Naive thymus-derived CD4-positive, alpha-beta T cell (primary cell): Measurements from ENCODE around the gene TPH1. TPM values are rescaled to one million over a fixed set of nuclear protein-coding genes. Genes with fewer than 3 reads are reported as not detected.
A peak's percentile ranks its signal among the peaks of the same experiment; 100 is the strongest.

Source experiments
- ATAC-seq: fragments of 150-1000 bp; cut with Tn5 transposase; 2 replicates; pipeline ENCODE4 v1.10.0; 2021; ENCODE audit warnings: mild to moderate bottlenecking, moderate library complexity
- CTCF ChIA-PET: fragments of 350-600 bp; sonication (Branson Sonifier 250); formaldehyde crosslinking; loops from one replicate; lab custom pipeline; 2021; ENCODE audit warnings: antibody characterized with exemption; lab: Charles Lee
- POLR2A ChIA-PET: fragments of 350-600 bp; sonication (Branson Sonifier 250); formaldehyde crosslinking; loops from one replicate; lab custom pipeline; 2021; ENCODE audit warnings: antibody characterized with exemption, inconsistent platforms; lab: Charles Lee
- DNase-seq, 9 donors: peaks; one replicate each; pipeline versions ENCODE4 v3.0.0 to v3.0.0-alpha.2; 2020 to 2022; ENCODE audit warnings: mixed read lengths in 1 of 9
- H3K27ac ChIP-seq: one replicate; pipeline ENCODE4 v1.7.0; 2013; ENCODE audit warnings: mild to moderate bottlenecking, low read depth, low read length, moderate library complexity
- H3K27me3 ChIP-seq, 2 donors: one replicate each; pipeline ENCODE4 v1.7.0; 2013; ENCODE audit warnings: low read length in 2 of 2, mild to moderate bottlenecking in 2 of 2, moderate library complexity in 2 of 2; ENCODE audit not compliant: control insufficient read depth in 2 of 2, insufficient read depth in 2 of 2
- H3K36me3 ChIP-seq, 3 experiments: 1 replicate in 2 of 3; 2 replicates in 1 of 3; pipeline ENCODE4 v1.7.0; 2013; ENCODE audit warnings: low read length in 3 of 3, mild to moderate bottlenecking in 3 of 3, moderate library complexity in 1 of 3; ENCODE audit not compliant: insufficient read depth in 3 of 3, control insufficient read depth in 2 of 3
- H3K4me1 ChIP-seq, 2 donors: one replicate each; pipeline ENCODE4 v1.7.0; 2013; ENCODE audit warnings: low read length in 2 of 2, mild to moderate bottlenecking in 2 of 2, moderate library complexity in 1 of 2; ENCODE audit not compliant: control insufficient read depth in 2 of 2, insufficient read depth in 2 of 2
- H3K4me3 ChIP-seq: 2 replicates; pipeline ENCODE4 v1.7.0; 2013; ENCODE audit warnings: mild to moderate bottlenecking, low read length
- H3K9me3 ChIP-seq, 3 experiments: 1 replicate in 2 of 3; 2 replicates in 1 of 3; pipeline ENCODE4 v1.7.0; 2013; ENCODE audit warnings: low read length in 3 of 3; ENCODE audit not compliant: control insufficient read depth in 2 of 3
- H3K27ac Mint-ChIP-seq, 9 donors: one replicate each; pipeline ENCODE4 v1.8.0; 2020 to 2022; ENCODE audit warnings: mixed read lengths in 9 of 9, mild to moderate bottlenecking in 8 of 9, moderate library complexity in 5 of 9, inconsistent platforms in 2 of 9
- H3K27me3 Mint-ChIP-seq, 5 donors: one replicate each; pipeline ENCODE4 v1.8.0; 2021 to 2022; ENCODE audit warnings: mixed read lengths in 5 of 5, mild to moderate bottlenecking in 1 of 5
- H3K36me3 Mint-ChIP-seq, 5 donors: one replicate each; pipeline ENCODE4 v1.8.0; 2020 to 2022; ENCODE audit warnings: mixed read lengths in 5 of 5, mild to moderate bottlenecking in 3 of 5, inconsistent platforms in 1 of 5
- H3K4me1 Mint-ChIP-seq, 7 donors: one replicate each; pipeline ENCODE4 v1.8.0; 2020 to 2022; ENCODE audit warnings: mixed read lengths in 7 of 7, mild to moderate bottlenecking in 3 of 7, inconsistent platforms in 1 of 7
- H3K4me3 Mint-ChIP-seq, 10 donors: one replicate each; pipeline ENCODE4 v1.8.0; 2020 to 2022; ENCODE audit warnings: mild to moderate bottlenecking in 10 of 10, mixed read lengths in 10 of 10, moderate library complexity in 6 of 10, inconsistent platforms in 2 of 10
- H3K9me3 Mint-ChIP-seq, 11 donors: one replicate each; pipeline ENCODE4 v1.8.0; 2020 to 2022; ENCODE audit warnings: mixed read lengths in 11 of 11, mild to moderate bottlenecking in 4 of 11, inconsistent platforms in 1 of 11, moderate library complexity in 1 of 11
- intact Hi-C, 2 donors: fragments of 100-400 bp; cut with micrococcal nuclease; formaldehyde crosslinking; loops; one replicate each; pipeline ENCODE4 v1.15.1; 2023
- polyA plus RNA-seq, 2 donors: library from polyadenylated mRNA; unstranded; fragments of 300-500 nt; fragmentation: Illumina TruSeq; gene quantifications; one replicate each; pipeline ENCODE4 v1.2.3, GENCODE V29; 2021
- total RNA-seq, 6 experiments: library from RNA in 5 of 6; stranded (reverse) in 5 of 6; gene quantifications; 1 replicate in 5 of 6; 2 replicates in 1 of 6; pipeline ENCODE4 v1.2.3 and lab custom pipeline; 2021 to 2026

TPH1 gene
- total and polyA plus RNA-seq, 7 experiments from 2014 or later, result 0.06 to 2.7 (median 0.90) TPM; not detected in 1

DNA sequence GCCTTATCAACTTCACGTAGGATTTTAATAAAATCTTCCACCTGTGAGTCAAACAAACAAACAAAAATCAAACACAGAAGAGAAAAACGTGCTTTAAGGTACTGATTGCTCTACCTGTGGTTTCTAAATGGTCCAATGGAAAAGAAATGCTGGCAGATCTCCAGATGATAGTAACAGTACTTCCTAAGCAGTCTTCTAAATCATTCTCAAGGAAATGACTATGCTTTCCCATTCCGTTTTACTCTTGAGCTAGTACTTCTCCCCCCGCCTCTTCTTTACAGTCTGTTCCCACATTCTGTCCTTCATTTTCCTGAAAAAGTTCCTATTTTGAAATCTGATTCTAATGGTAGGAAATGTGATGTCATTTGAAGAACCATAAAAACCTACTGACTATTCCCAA is 34.4 kb upstream of the TPH1 start:
- peaks cover 8 to 35% (median 20%) of the 10 kb centered on the region in 5 donors for H3K36me3 Mint-ChIP-seq
- Histone ChIP-seq H3K4me1 (no peaks in the 10 kb centered on the region), H3K36me3 (peaks cover 6 to 14% (median 9%) of the 10 kb centered on the region in 3 experiments), H3K9me3 (no peaks in the 10 kb centered on the region), H3K27ac (no peak overlapping the region), H3K4me3 (no peak overlapping the region), H3K27me3 (no peaks in the 10 kb centered on the region)
- H3K27me3 Mint-ChIP-seq, result no peaks in the 10 kb centered on the region
- peak overlapping the region in 1 of 9 donors; percentile 63 for H3K27ac Mint-ChIP-seq
- no peaks in the 10 kb centered on the region for H3K4me1 Mint-ChIP-seq
- no peak overlapping the region for H3K4me3 Mint-ChIP-seq
- H3K9me3 Mint-ChIP-seq, result no peaks in the 10 kb centered on the region
- no peak for ATAC-seq
- intact Hi-C loops, result no loop called here
- ChIA-PET CTCF (interaction anchor here (0.5 kb wide), 1 partner anchor 87 kb away, joined by 3 read pairs; no protein-coding TSS in a partner anchor), POLR2A (no interaction called here)
- no peak for DNase-seq

DNA sequence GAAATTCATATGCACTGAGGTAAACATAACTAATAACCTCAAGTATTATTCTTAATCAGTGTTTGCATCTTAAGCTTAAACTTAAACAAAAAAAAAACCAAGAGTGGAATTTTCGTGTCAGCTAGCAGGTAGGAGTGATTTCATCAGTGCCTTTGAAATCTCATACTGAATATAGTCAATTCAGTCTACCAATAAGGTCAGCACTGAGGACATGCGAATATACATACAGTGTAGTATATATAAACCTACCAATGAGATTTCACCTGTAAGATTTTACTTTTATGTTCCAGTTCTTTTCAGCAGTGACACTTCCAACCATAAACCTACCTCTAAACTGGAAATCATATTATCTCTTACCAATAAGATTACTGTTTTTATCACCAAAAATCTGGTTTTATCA is 32.8 kb upstream of the TPH1 start:
- Histone ChIP-seq H3K4me1 (no peaks in the 10 kb centered on the region), H3K27ac (no peak overlapping the region), H3K4me3 (no peak overlapping the region), H3K27me3 (no peaks in the 10 kb centered on the region), H3K36me3 (peaks cover 6 to 14% (median 9%) of the 10 kb centered on the region in 3 experiments), H3K9me3 (no peaks in the 10 kb centered on the region)
- ChIA-PET CTCF (no interaction called here), POLR2A (no interaction called here)
- Mint-ChIP-seq H3K36me3 (peaks cover 8 to 46% (median 20%) of the 10 kb centered on the region in 5 donors), H3K27ac (no peak overlapping the region), H3K4me3 (no peak overlapping the region), H3K9me3 (no peaks in the 10 kb centered on the region), H3K4me1 (no peaks in the 10 kb centered on the region), H3K27me3 (no peaks in the 10 kb centered on the region)
- DNase-seq, result no peak
- no peak for ATAC-seq
- intact Hi-C loops, result no loop called here

GRCh38 chr11:18075444-18075843 is 29.4 kb upstream of the TPH1 start:
- Mint-ChIP-seq H3K4me3 (no peak overlapping the region), H3K36me3 (peaks cover 0 to 31% (median 11%) of the 10 kb centered on the region in 5 donors), H3K9me3 (no peaks in the 10 kb centered on the region), H3K27ac (no peak overlapping the region), H3K27me3 (no peaks in the 10 kb centered on the region), H3K4me1 (no peaks in the 10 kb centered on the region)
- Histone ChIP-seq H3K27ac (no peak overlapping the region), H3K27me3 (no peaks in the 10 kb centered on the region), H3K36me3 (peaks cover under 1 to 6% (median 4%) of the 10 kb centered on the region in 3 experiments), H3K4me1 (no peaks in the 10 kb centered on the region), H3K9me3 (no peaks in the 10 kb centered on the region), H3K4me3 (no peak overlapping the region)
- POLR2A ChIA-PET, result no interaction called here
- ATAC-seq (no peak), DNase-seq (no peak)
- CTCF ChIA-PET, result interaction anchor here (1.9 kb wide), 1 partner anchor 40 kb away, joined by 10 read pairs; no protein-coding TSS in a partner anchor
- intact Hi-C loops, result no loop called here

DNA sequence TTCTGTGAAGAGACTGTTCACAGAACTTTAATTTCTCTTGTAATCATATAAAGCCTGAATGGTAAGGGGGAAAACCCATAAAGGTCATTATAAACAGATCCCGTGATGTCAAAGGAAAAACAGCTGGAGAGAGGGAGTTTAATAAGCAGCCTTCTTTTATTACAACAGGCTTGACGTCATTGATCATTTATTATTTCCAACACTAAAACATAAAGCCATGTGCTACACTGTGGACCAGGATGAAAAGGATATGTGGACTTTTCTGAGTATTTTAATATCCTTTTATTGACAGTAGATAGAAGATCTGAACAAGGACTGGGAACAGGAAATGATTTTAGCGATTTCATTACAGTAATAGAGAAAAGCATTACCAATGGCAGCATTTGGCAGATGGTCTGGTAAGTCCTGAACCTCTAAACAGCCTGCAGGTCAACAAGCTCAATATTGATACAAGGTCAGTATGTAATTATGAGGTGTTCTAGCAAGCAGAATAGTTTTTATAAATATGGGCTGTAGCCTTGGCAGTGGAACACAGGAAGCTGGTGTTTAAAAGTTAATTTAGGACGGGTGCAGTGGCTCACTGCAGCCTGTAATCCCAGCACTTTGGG is 25.1 kb upstream of the TPH1 start:
- no peak overlapping the region for H3K27ac Mint-ChIP-seq
- no peaks in the 10 kb centered on the region for H3K4me1 Mint-ChIP-seq
- H3K36me3 Mint-ChIP-seq, result peaks cover 0 to 44% (median 8%) of the 10 kb centered on the region in 5 donors
- Histone ChIP-seq H3K36me3 (no peaks in the 10 kb centered on the region), H3K4me1 (no peaks in the 10 kb centered on the region), H3K27me3 (no peaks in the 10 kb centered on the region), H3K4me3 (no peak overlapping the region), H3K9me3 (no peaks in the 10 kb centered on the region), H3K27ac (no peak overlapping the region)
- POLR2A ChIA-PET, result no interaction called here
- DNase-seq, result no peak
- no peaks in the 10 kb centered on the region for H3K27me3 Mint-ChIP-seq
- CTCF ChIA-PET, result no interaction called here
- H3K4me3 Mint-ChIP-seq, result no peak overlapping the region
- ATAC-seq, result no peak
- intact Hi-C loops, result no loop called here
- no peaks in the 10 kb centered on the region for H3K9me3 Mint-ChIP-seq

- Mint-ChIP-seq H3K4me3 (no peak overlapping the region), H3K36me3 (peaks cover 0 to 47% (median 5%) of the 10 kb centered on the region in 5 donors), H3K9me3 (no peaks in the 10 kb centered on the region), H3K27me3 (no peaks in the 10 kb centered on the region), H3K27ac (no peak overlapping the region), H3K4me1 (no peaks in the 10 kb centered on the region)
- Histone ChIP-seq H3K4me1 (no peaks in the 10 kb centered on the region), H3K27me3 (no peaks in the 10 kb centered on the region), H3K9me3 (no peaks in the 10 kb centered on the region), H3K4me3 (no peak overlapping the region), H3K27ac (no peak overlapping the region), H3K36me3 (no peaks in the 10 kb centered on the region)
- ATAC-seq, result no peak
- ChIA-PET POLR2A (interaction anchor here (0.5 kb wide), 1 partner anchor 34 kb away, joined by 3 read pairs; no protein-coding TSS in a partner anchor), CTCF (no interaction called here)
- no peak for DNase-seq
- intact Hi-C loops, result no loop called here
Observed at GRCh38 chr11:18067372-18067771, 21.3 kb upstream of the TPH1 start.

- Mint-ChIP-seq H3K27me3 (no peaks in the 10 kb centered on the region), H3K9me3 (no peaks in the 10 kb centered on the region), H3K4me1 (no peaks in the 10 kb centered on the region), H3K4me3 (no peak overlapping the region), H3K27ac (no peak overlapping the region), H3K36me3 (peaks cover 0 to 47% (median 5%) of the 10 kb centered on the region in 5 donors)
- H3K27ac ChIP-seq, result no peak overlapping the region
- no peak overlapping the region for H3K4me3 ChIP-seq
- no peaks in the 10 kb centered on the region for H3K27me3 ChIP-seq
- H3K9me3 ChIP-seq, result no peaks in the 10 kb centered on the region
- POLR2A ChIA-PET, result no interaction called here
- ATAC-seq (no peak), DNase-seq (no peak)
- intact Hi-C loops, result no loop called here
- no peaks in the 10 kb centered on the region for H3K36me3 ChIP-seq
- no peaks in the 10 kb centered on the region for H3K4me1 ChIP-seq
- CTCF ChIA-PET, result no interaction called here
Observed at GRCh38 chr11:18066626-18067025, 20.6 kb upstream of the TPH1 start.

DNA sequence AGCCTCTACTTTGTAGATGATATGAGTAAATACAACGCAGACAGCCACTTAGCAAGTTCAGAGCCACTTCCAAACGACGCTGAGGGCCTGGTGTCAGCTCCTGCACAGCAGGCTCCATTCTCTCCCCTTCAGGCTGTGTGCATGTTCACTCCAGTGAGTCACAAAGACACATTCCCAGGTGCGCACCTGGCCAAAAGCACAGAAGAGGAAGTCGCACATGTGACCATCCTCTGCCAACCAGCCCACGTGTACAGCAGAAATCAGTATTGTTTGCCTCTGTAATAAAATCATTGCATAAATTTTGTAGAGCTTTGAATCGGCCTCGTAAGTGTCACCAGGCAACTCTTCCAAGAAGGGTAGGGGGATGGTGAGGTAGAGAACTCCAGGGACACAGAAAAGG is 19.5 kb upstream of the TPH1 start:
- Histone ChIP-seq H3K9me3 (no peaks in the 10 kb centered on the region), H3K27ac (no peak overlapping the region), H3K4me1 (no peaks in the 10 kb centered on the region), H3K27me3 (no peaks in the 10 kb centered on the region), H3K4me3 (no peak overlapping the region), H3K36me3 (no peaks in the 10 kb centered on the region)
- intact Hi-C loops, result no loop called here
- H3K27me3 Mint-ChIP-seq, result no peaks in the 10 kb centered on the region
- no peaks in the 10 kb centered on the region for H3K4me1 Mint-ChIP-seq
- ATAC-seq (no peak), DNase-seq (no peak)
- no peaks in the 10 kb centered on the region for H3K9me3 Mint-ChIP-seq
- H3K36me3 Mint-ChIP-seq, result peaks cover 0 to 45% (median 5%) of the 10 kb centered on the region in 5 donors
- CTCF ChIA-PET, result no interaction called here
- no peak overlapping the region for H3K27ac Mint-ChIP-seq
- POLR2A ChIA-PET, result no interaction called here
- H3K4me3 Mint-ChIP-seq, result no peak overlapping the region
